OCI-LY7 (cell line): ENCODE measurements around the gene TRMT61A.

Source experiments
- CTCF ChIP-seq: fragments of 200-600 bp; sonication (generic); conservative IDR thresholded peaks from 2 replicates; pipeline ENCODE4 v1.5.1; 2014; ENCODE audit warnings: mild to moderate bottlenecking, antibody characterized with exemption, low read length, moderate library complexity, mixed read lengths
- EZH2phosphoT487 ChIP-seq: fragments of 200-600 bp; sonication (generic); IDR thresholded peaks from 2 replicates; pipeline ENCODE4 v1.6.1; 2018; ENCODE audit warnings: low read depth, borderline replicate concordance, mild to moderate bottlenecking, mixed run types, antibody characterized with exemption, low read length, moderate library complexity, mixed read lengths

DNA sequence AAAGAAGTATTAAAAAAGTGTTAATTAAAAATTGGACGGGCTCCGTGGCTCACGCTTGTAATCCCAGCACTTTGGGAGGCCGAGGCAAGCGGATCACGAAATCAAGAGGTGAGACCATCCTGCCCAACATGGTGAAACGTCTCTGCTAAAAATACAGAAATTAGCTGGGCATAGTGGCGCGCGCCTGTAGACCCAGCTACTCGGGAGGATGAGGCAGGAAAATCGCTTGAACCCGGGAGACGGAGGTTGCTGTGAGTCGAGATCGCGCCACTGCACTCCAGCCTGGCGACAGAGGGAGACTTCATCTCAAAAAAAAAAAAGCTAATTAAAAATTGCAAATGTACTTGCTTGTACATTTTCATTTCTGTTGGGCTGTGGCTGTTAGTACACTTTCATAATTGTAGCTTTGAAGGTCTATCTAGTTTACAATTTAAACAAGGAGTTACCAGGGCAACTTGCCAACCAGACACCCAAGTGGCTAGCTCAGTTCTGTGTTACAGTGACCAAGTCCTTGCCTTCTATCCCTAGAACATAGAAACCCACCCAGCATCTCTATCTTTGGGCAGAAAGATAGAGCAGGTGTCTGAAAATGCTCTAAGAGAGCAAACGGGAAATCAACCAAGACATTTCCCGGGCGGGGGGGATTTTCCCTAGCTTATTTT lies 35.0 kb downstream of the TRMT61A start:
- TF ChIP-seq CTCF (no peak), EZH2phosphoT487 (no peak)
